Keratinocyte (primary cell): ENCODE results near the gene MUC3A.
"Not testable (repeated sequence)": the region's sequence is repeated elsewhere in the genome, so short reads cannot be mapped to it uniquely, and the experiment has no call there.

ENCODE experiments used
- EZH2 ChIP-seq: IDR thresholded peaks from one replicate; pipeline ENCODE4 v1.6.1; 2012; ENCODE audit warnings: inconsistent platforms, mild to moderate bottlenecking, low read length, moderate library complexity
- TF ChIP-seq, protein P1 (sequence below), 3 experiments: IDR thresholded peaks in 1 of 3; conservative IDR thresholded peaks in 1 of 3; optimal IDR thresholded peaks in 1 of 3; 2 replicates in 2 of 3; 3 replicates in 1 of 3; pipeline versions ENCODE3 to v1.5.1; 2011; ENCODE audit warnings: low read length in 3 of 3, mild to moderate bottlenecking in 3 of 3, moderate library complexity in 2 of 3, control low read depth in 1 of 3, inconsistent platforms in 1 of 3; ENCODE audit not compliant: insufficient read depth in 2 of 3; ENCODE audit errors: extremely low read depth in 1 of 3

DNA sequence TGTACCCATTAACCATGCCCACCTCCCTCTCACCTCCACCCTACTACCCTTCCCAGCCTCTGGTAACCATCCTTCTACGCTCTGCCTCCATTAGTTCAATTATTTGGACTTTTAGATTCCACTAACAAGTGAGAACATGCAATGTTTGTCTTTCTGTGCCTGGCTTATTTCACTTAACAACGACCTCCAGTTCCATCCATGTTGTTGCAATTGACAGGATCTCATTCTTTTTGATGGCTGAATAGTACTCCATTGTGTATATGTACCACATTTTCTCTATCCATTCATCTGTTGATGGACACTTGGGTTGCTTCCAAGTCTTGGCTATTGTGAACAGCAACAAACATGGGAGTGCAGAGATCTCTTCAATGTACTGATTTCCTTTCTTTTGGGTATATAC lies 58.0 kb downstream of the MUC3A start:
- not testable (repeated sequence) for TF ChIP-seq EZH2
- TF ChIP-seq, protein P1, sequence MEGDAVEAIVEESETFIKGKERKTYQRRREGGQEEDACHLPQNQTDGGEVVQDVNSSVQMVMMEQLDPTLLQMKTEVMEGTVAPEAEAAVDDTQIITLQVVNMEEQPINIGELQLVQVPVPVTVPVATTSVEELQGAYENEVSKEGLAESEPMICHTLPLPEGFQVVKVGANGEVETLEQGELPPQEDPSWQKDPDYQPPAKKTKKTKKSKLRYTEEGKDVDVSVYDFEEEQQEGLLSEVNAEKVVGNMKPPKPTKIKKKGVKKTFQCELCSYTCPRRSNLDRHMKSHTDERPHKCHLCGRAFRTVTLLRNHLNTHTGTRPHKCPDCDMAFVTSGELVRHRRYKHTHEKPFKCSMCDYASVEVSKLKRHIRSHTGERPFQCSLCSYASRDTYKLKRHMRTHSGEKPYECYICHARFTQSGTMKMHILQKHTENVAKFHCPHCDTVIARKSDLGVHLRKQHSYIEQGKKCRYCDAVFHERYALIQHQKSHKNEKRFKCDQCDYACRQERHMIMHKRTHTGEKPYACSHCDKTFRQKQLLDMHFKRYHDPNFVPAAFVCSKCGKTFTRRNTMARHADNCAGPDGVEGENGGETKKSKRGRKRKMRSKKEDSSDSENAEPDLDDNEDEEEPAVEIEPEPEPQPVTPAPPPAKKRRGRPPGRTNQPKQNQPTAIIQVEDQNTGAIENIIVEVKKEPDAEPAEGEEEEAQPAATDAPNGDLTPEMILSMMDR (optimal IDR thresholded peaks at IDR 0.05 in 1 of 3, IDR thresholded peaks at IDR 0.05 in 1 of 3, conservative IDR thresholded peaks at IDR 0.05 in 1 of 3; ENCODE audit: extremely low read depth in 1 of 3, insufficient read depth in 2 of 3, low read length in 3 of 3): not testable (repeated sequence)
